Measurements from ENCODE around the gene ROPN1L. TPM values are rescaled to one million over a fixed set of nuclear protein-coding genes. Genes with fewer than 3 reads are reported as not detected.

ROPN1L gene
- polyA plus RNA-seq, 3 donors: 1.5 to 2.1 (median 1.9) TPM

GRCh38 chr5:10399839-10400238 is 41.8 kb upstream of the ROPN1L start:
- H3K9ac ChIP-seq (ENCODE audit: insufficient read depth, low read length, poor library complexity, severe bottlenecking): no peak overlapping the region
- H3K36me3 Mint-ChIP-seq: peaks cover 60 to 82% of the 10 kb centered on the region in 2 donors

DNA sequence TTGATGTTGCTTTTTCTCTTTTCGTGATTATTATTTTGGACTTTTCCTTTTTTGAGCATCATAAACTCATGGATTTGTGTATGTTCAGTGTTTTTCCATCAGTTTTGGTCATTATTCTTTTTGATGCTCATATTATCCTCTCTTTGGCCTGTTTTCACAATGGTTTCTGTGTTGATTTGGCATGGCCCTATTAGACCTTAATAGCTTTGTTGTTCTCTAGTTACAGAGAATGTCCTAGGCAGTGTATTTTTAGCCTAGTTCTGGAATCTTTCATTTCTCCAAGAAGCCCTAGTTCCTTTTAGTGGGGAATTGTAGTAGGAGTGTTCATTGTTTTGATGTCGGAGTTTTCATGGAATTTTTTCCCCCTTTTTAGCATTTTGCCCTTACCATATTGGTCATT is 41.3 kb upstream of the ROPN1L start:
- Mint-ChIP-seq H3K36me3 (peaks cover 63 to 82% of the 10 kb centered on the region in 2 donors), H3K4me3 (no peak overlapping the region)

More at GRCh38 chr5:10399839-10400238, 41.8 kb upstream of the ROPN1L start:
- Mint-ChIP-seq H3K9me3 (no peaks in the 10 kb centered on the region), H3K4me1 (peaks cover 15% of the 10 kb centered on the region), H3K27me3 (ENCODE audit: low read depth in 3 of 3) (peaks cover 0 to 2% (median 0%) of the 10 kb centered on the region in 3 donors), H3K4me3 (no peak overlapping the region), H3K27ac (peak overlapping the region in 1 of 7 donors; percentile 63)
- intact Hi-C loops (cut with micrococcal nuclease): no loop called here
- Histone ChIP-seq H2AFZ (ENCODE audit: insufficient read depth, low read depth, low read length, poor library complexity, severe bottlenecking) (no peak overlapping the region), H3K79me2 (ENCODE audit: insufficient read depth, low read length) (no peaks in the 10 kb centered on the region), H3K27me3 (ENCODE audit: control insufficient read depth in 2 of 2, insufficient read depth in 2 of 2, low read length in 2 of 2) (no peaks in the 10 kb centered on the region), H3K9me3 (replicated peaks in 1 of 2; ENCODE audit: control insufficient read depth in 1 of 2, insufficient read depth in 1 of 2, low read length in 2 of 2) (no peaks in the 10 kb centered on the region), H3K4me3 (replicated peaks in 1 of 3; ENCODE audit: low read depth in 2 of 3, low read length in 3 of 3) (no peak overlapping the region), H4K20me1 (ENCODE audit: insufficient read depth, low read length) (peaks cover 20% of the 10 kb centered on the region), H3K27ac (ENCODE audit: low read depth in 1 of 2, low read length in 2 of 2) (no peak overlapping the region), H3K36me3 (replicated peaks in 1 of 2; ENCODE audit: control insufficient read depth in 1 of 2, insufficient read depth in 2 of 2, low read length in 2 of 2) (peaks cover 57 to 78% of the 10 kb centered on the region in 2 donors), H3K4me1 (ENCODE audit: control insufficient read depth in 1 of 2, insufficient read depth in 2 of 2, low read length in 2 of 2) (peaks cover 7 to 12% of the 10 kb centered on the region in 2 donors), H3K4me2 (replicated peaks; ENCODE audit: extremely low read depth, low read length, poor library complexity, severe bottlenecking) (no peak overlapping the region)
- no peak for DNase-seq
- TF ChIP-seq, protein P1, sequence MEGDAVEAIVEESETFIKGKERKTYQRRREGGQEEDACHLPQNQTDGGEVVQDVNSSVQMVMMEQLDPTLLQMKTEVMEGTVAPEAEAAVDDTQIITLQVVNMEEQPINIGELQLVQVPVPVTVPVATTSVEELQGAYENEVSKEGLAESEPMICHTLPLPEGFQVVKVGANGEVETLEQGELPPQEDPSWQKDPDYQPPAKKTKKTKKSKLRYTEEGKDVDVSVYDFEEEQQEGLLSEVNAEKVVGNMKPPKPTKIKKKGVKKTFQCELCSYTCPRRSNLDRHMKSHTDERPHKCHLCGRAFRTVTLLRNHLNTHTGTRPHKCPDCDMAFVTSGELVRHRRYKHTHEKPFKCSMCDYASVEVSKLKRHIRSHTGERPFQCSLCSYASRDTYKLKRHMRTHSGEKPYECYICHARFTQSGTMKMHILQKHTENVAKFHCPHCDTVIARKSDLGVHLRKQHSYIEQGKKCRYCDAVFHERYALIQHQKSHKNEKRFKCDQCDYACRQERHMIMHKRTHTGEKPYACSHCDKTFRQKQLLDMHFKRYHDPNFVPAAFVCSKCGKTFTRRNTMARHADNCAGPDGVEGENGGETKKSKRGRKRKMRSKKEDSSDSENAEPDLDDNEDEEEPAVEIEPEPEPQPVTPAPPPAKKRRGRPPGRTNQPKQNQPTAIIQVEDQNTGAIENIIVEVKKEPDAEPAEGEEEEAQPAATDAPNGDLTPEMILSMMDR (IDR thresholded peaks at IDR 0.05): no peak

More for the DNA sequence above, 41.3 kb upstream of the ROPN1L start:
- Histone ChIP-seq H3K4me1 (ENCODE audit: control insufficient read depth in 1 of 2, insufficient read depth in 2 of 2, low read length in 2 of 2) (peaks cover 7 to 12% of the 10 kb centered on the region in 2 donors), H3K9ac (ENCODE audit: insufficient read depth, low read length, poor library complexity, severe bottlenecking) (no peak overlapping the region), H2AFZ (ENCODE audit: insufficient read depth, low read depth, low read length, poor library complexity, severe bottlenecking) (no peak overlapping the region), H3K36me3 (replicated peaks in 1 of 2; ENCODE audit: control insufficient read depth in 1 of 2, insufficient read depth in 2 of 2, low read length in 2 of 2) (peaks cover 57 to 78% of the 10 kb centered on the region in 2 donors), H3K27me3 (ENCODE audit: control insufficient read depth in 2 of 2, insufficient read depth in 2 of 2, low read length in 2 of 2) (no peaks in the 10 kb centered on the region), H3K4me3 (replicated peaks in 1 of 3; ENCODE audit: low read depth in 2 of 3, low read length in 3 of 3) (no peak overlapping the region), H3K4me2 (replicated peaks; ENCODE audit: extremely low read depth, low read length, poor library complexity, severe bottlenecking) (no peak overlapping the region), H3K9me3 (replicated peaks in 1 of 2; ENCODE audit: control insufficient read depth in 1 of 2, insufficient read depth in 1 of 2, low read length in 2 of 2) (no peaks in the 10 kb centered on the region), H3K27ac (ENCODE audit: low read depth in 1 of 2, low read length in 2 of 2) (no peak overlapping the region), H3K79me2 (ENCODE audit: insufficient read depth, low read length) (no peaks in the 10 kb centered on the region), H4K20me1 (ENCODE audit: insufficient read depth, low read length) (peaks cover 20% of the 10 kb centered on the region)
- Mint-ChIP-seq H3K9me3 (no peaks in the 10 kb centered on the region), H3K27ac (peak overlapping the region in 2 of 7 donors; percentile 72 to 84), H3K4me1 (peaks cover 15% of the 10 kb centered on the region), H3K27me3 (ENCODE audit: low read depth in 3 of 3) (peaks cover 0 to 2% (median 0%) of the 10 kb centered on the region in 3 donors)
- WGBS (ENCODE audit: insufficient coverage): no CpG with 5 or more reads among the region's 2 CpGs
- intact Hi-C loops (cut with micrococcal nuclease): no loop called here
- TF ChIP-seq, protein P1 (IDR thresholded peaks at IDR 0.05): no peak
- DNase-seq: no peak

Measured in CD14-positive monocyte (primary cell).